ENCODE results near the gene GRPEL1.
A peak's percentile ranks its signal among the peaks of the same experiment; 100 is the strongest.
"Not testable (repeated sequence)": the region's sequence is repeated elsewhere in the genome, so short reads cannot be mapped to it uniquely, and the experiment has no call there.

The GRPEL1 gene

GRCh38 chr4:7089213-7089986, 21.5 kb upstream of the GRPEL1 start:
- DNase-seq (ENCODE audit: low spot score) = no peak

GRCh38 chr4:7087036-7087435, 19.2 kb upstream of the GRPEL1 start:
- DNase-seq (ENCODE audit: low spot score) = no peak

GRCh38 chr4:7086384-7086783, 18.5 kb upstream of the GRPEL1 start:
- no peak for DNase-seq (ENCODE audit: low spot score)

- not testable (repeated sequence) for DNase-seq (ENCODE audit: low spot score)
Observed at GRCh38 chr4:7084564-7084961, 16.7 kb upstream of the GRPEL1 start.

- DNase-seq (ENCODE audit: low spot score) = no peak
Observed at GRCh38 chr4:7083597-7084563, 16.0 kb upstream of the GRPEL1 start.

GRCh38 chr4:7079909-7080308, 12.0 kb upstream of the GRPEL1 start:
- not testable (repeated sequence) for DNase-seq (ENCODE audit: low spot score)

- DNase-seq (ENCODE audit: low spot score) = not testable (repeated sequence)
Observed at GRCh38 chr4:7079483-7079882, 11.6 kb upstream of the GRPEL1 start.

- DNase-seq (ENCODE audit: low spot score) = no peak
Observed at GRCh38 chr4:7078025-7078424, 10.2 kb upstream of the GRPEL1 start.

GRCh38 chr4:7077371-7077770, 9.5 kb upstream of the GRPEL1 start:
- no peak for DNase-seq (ENCODE audit: low spot score)

- DNase-seq (ENCODE audit: low spot score) = no peak
Observed at GRCh38 chr4:7076696-7077082, 8.8 kb upstream of the GRPEL1 start.

GRCh38 chr4:7075962-7076695, 8.3 kb upstream of the GRPEL1 start:
- DNase-seq (ENCODE audit: low spot score) = no peak

- no peak for DNase-seq (ENCODE audit: low spot score)
Observed at GRCh38 chr4:7074426-7074825, 6.6 kb upstream of the GRPEL1 start.

- DNase-seq (ENCODE audit: low spot score) = peak; percentile 85
Observed at GRCh38 chr4:7073526-7074390, 5.9 kb upstream of the GRPEL1 start.

- no peak for DNase-seq (ENCODE audit: low spot score)
Observed at GRCh38 chr4:7073059-7073458, 5.2 kb upstream of the GRPEL1 start.

GRCh38 chr4:7070729-7071511, 3.1 kb upstream of the GRPEL1 start:
- peak; percentile 81 for DNase-seq (ENCODE audit: low spot score)

- no peak for DNase-seq (ENCODE audit: low spot score)
Observed at GRCh38 chr4:7068883-7069282, 1.0 kb upstream of the GRPEL1 start.

- DNase-seq (ENCODE audit: low spot score) = no peak
Observed at GRCh38 chr4:7068279-7068842, 497 bp upstream of the GRPEL1 start.

GRCh38 chr4:7067126-7067451, 775 bp downstream of the GRPEL1 start:
- DNase-seq (ENCODE audit: low spot score) = no peak

- no peak for DNase-seq (ENCODE audit: low spot score)
Observed at GRCh38 chr4:7066493-7066892, 1.4 kb downstream of the GRPEL1 start.

GRCh38 chr4:7066006-7066405, 1.9 kb downstream of the GRPEL1 start:
- no peak for DNase-seq (ENCODE audit: low spot score)

All from HuH-7 (cell line).